ENCODE data around the gene CDHR4. TPM values are rescaled to one million over a fixed set of nuclear protein-coding genes. Genes with fewer than 3 reads are reported as not detected.

Gene CDHR4
- polyA plus RNA-seq, 3 donors = not detected

- H3K9me3 ChIP-seq (replicated peaks in 1 of 2; ENCODE audit: control insufficient read depth in 1 of 2, insufficient read depth in 1 of 2, low read length in 2 of 2) = no peaks in the 10 kb centered on the region
- H3K4me3 ChIP-seq (replicated peaks in 1 of 3; ENCODE audit: low read depth in 2 of 3, low read length in 3 of 3) = peak overlapping the region in 2 of 3 experiments; percentile 99
- Mint-ChIP-seq H3K4me1 (peaks cover 63% of the 10 kb centered on the region), H3K9me3 (peaks cover 0 to 3% (median 0%) of the 10 kb centered on the region in 7 donors), H3K36me3 (peaks cover 27% of the 10 kb centered on the region in 2 donors), H3K27ac (peak overlapping the region in 4 of 7 donors; percentile 17 to 71 (median 42)), H3K4me3 (peak overlapping the region; percentile 90 to 95), H3K27me3 (ENCODE audit: low read depth in 3 of 3) (peaks cover 15 to 21% (median 17%) of the 10 kb centered on the region in 3 donors)
- peaks cover 10 to 22% of the 10 kb centered on the region in 2 donors for H3K36me3 ChIP-seq (replicated peaks in 1 of 2; ENCODE audit: control insufficient read depth in 1 of 2, insufficient read depth in 2 of 2, low read length in 2 of 2)
- peaks cover 47 to 56% of the 10 kb centered on the region in 2 donors for H3K4me1 ChIP-seq (ENCODE audit: control insufficient read depth in 1 of 2, insufficient read depth in 2 of 2, low read length in 2 of 2)
- TF ChIP-seq CTCF (IDR thresholded peaks at IDR 0.05) = no peak
- H3K9ac ChIP-seq (ENCODE audit: insufficient read depth, low read length, poor library complexity, severe bottlenecking) = peak overlapping the region; percentile 70
- peaks cover 12% of the 10 kb centered on the region for H3K79me2 ChIP-seq (ENCODE audit: insufficient read depth, low read length)
- 5% methylated on average over 23 of the region's 26 CpGs for WGBS (ENCODE audit: insufficient coverage)
- H2AFZ ChIP-seq (ENCODE audit: insufficient read depth, low read depth, low read length, poor library complexity, severe bottlenecking) = peak overlapping the region; percentile 98
- H4K20me1 ChIP-seq (ENCODE audit: insufficient read depth, low read length) = peaks cover 8% of the 10 kb centered on the region
- DNase-seq = no peak
- peaks cover 0 to 5% of the 10 kb centered on the region in 2 donors for H3K27me3 ChIP-seq (ENCODE audit: control insufficient read depth in 2 of 2, insufficient read depth in 2 of 2, low read length in 2 of 2)
- H3K4me2 ChIP-seq (replicated peaks; ENCODE audit: extremely low read depth, low read length, poor library complexity, severe bottlenecking) = peak overlapping the region; percentile 99
- intact Hi-C loops (cut with micrococcal nuclease) = no loop called here
- H3K27ac ChIP-seq (ENCODE audit: low read depth in 1 of 2, low read length in 2 of 2) = no peak overlapping the region
Observed at GRCh38 chr3:49804141-49805041, 4.7 kb upstream of the CDHR4 start.

GRCh38 chr3:49803465-49804140 lies 3.9 kb upstream of the CDHR4 start:
- Histone ChIP-seq H3K4me2 (replicated peaks; ENCODE audit: extremely low read depth, low read length, poor library complexity, severe bottlenecking) (peak overlapping the region; percentile 99), H3K27ac (ENCODE audit: low read depth in 1 of 2, low read length in 2 of 2) (peak overlapping the region in 1 of 2 donors; percentile 84), H3K79me2 (ENCODE audit: insufficient read depth, low read length) (peaks cover 12% of the 10 kb centered on the region), H3K9me3 (replicated peaks in 1 of 2; ENCODE audit: control insufficient read depth in 1 of 2, insufficient read depth in 1 of 2, low read length in 2 of 2) (no peaks in the 10 kb centered on the region), H4K20me1 (ENCODE audit: insufficient read depth, low read length) (peaks cover 8% of the 10 kb centered on the region), H3K4me1 (ENCODE audit: control insufficient read depth in 1 of 2, insufficient read depth in 2 of 2, low read length in 2 of 2) (peaks cover 47 to 56% of the 10 kb centered on the region in 2 donors), H3K36me3 (replicated peaks in 1 of 2; ENCODE audit: control insufficient read depth in 1 of 2, insufficient read depth in 2 of 2, low read length in 2 of 2) (peaks cover 2 to 15% of the 10 kb centered on the region in 2 donors), H3K27me3 (ENCODE audit: control insufficient read depth in 2 of 2, insufficient read depth in 2 of 2, low read length in 2 of 2) (peaks cover 0 to 5% of the 10 kb centered on the region in 2 donors), H3K9ac (ENCODE audit: insufficient read depth, low read length, poor library complexity, severe bottlenecking) (peak overlapping the region; percentile 70), H2AFZ (ENCODE audit: insufficient read depth, low read depth, low read length, poor library complexity, severe bottlenecking) (peak overlapping the region; percentile 98), H3K4me3 (replicated peaks in 1 of 3; ENCODE audit: low read depth in 2 of 3, low read length in 3 of 3) (peak overlapping the region; percentile 76 to 99 (median 99))
- peak overlapping the region in 4 of 7 donors; percentile 20 to 74 (median 56) for H3K27ac Mint-ChIP-seq
- H3K4me1 Mint-ChIP-seq = peaks cover 63% of the 10 kb centered on the region
- peaks cover 0 to 3% (median 0%) of the 10 kb centered on the region in 7 donors for H3K9me3 Mint-ChIP-seq
- peak; percentile 21 to 41 (median 28) for DNase-seq
- intact Hi-C loops (cut with micrococcal nuclease) = loop anchor here in 1 of 2 donors (2.0 kb wide), 1 partner anchor 35 kb away; no protein-coding TSS in a partner anchor
- no peak for TF ChIP-seq CTCF (IDR thresholded peaks at IDR 0.05)
- 0% methylated on average over 31 of the region's 41 CpGs for WGBS (ENCODE audit: insufficient coverage)
- peak overlapping the region; percentile 90 to 95 for H3K4me3 Mint-ChIP-seq
- peaks cover 17 to 22% (median 17%) of the 10 kb centered on the region in 3 donors for H3K27me3 Mint-ChIP-seq (ENCODE audit: low read depth in 3 of 3)
- H3K36me3 Mint-ChIP-seq = peaks cover 19% of the 10 kb centered on the region in 2 donors

All from CD14-positive monocyte (primary cell).